ENCODE measurements around the gene TCF7. TPM values are rescaled to one million over a fixed set of nuclear protein-coding genes. Genes with fewer than 3 reads are reported as not detected.

TCF7 gene
- total and polyA plus RNA-seq, 2 of the 13 experiments (the other 11 are each of a cell fraction or from before 2014, with no cell fraction given) = 6.3 to 6.8 TPM

- no peak for TF ChIP-seq KAT2B (IDR thresholded peaks at IDR 0.05; ENCODE audit: borderline replicate concordance, low read depth, low read length)
- TF ChIP-seq ZBTB26 (CRISPR knock-in tag; IDR thresholded peaks at IDR 0.05; ENCODE audit: borderline replicate concordance) = peak; percentile 79
- no peak for TF ChIP-seq MATR3 (CRISPR knock-in tag; IDR thresholded peaks at IDR 0.05)
- TF ChIP-seq ZNF280B (CRISPR knock-in tag; IDR thresholded peaks at IDR 0.05; ENCODE audit: borderline replicate concordance) = 0 out of 2 replicates have a peak, but pooled peaks have one; percentile 15
- peak; percentile 90 for TF ChIP-seq DMAP1 (CRISPR knock-in tag; IDR thresholded peaks at IDR 0.05)
- TF ChIP-seq HDAC6 (IDR thresholded peaks at IDR 0.05; ENCODE audit: low read depth, low read length) = peak; percentile 94; the same call in 1 of the 2 replicates
- TF ChIP-seq ZSCAN29 (CRISPR knock-in tag; conservative IDR thresholded peaks at IDR 0.05) = peak; percentile 80; the same call in 1 of the 2 replicates
- TF ChIP-seq ZNF770 (CRISPR knock-in tag; IDR thresholded peaks at IDR 0.05) = peak; percentile 57; the same call in 1 of the 2 replicates
- peak; percentile 85; the same call in 1 of the 2 replicates for TF ChIP-seq ZNF276 (CRISPR knock-in tag; IDR thresholded peaks at IDR 0.05; ENCODE audit: low read depth)
- TF ChIP-seq ZNF563 (CRISPR knock-in tag; IDR thresholded peaks at IDR 0.05) = peak; percentile 85; the same call in 1 of the 2 replicates
- TF ChIP-seq, protein P1, sequence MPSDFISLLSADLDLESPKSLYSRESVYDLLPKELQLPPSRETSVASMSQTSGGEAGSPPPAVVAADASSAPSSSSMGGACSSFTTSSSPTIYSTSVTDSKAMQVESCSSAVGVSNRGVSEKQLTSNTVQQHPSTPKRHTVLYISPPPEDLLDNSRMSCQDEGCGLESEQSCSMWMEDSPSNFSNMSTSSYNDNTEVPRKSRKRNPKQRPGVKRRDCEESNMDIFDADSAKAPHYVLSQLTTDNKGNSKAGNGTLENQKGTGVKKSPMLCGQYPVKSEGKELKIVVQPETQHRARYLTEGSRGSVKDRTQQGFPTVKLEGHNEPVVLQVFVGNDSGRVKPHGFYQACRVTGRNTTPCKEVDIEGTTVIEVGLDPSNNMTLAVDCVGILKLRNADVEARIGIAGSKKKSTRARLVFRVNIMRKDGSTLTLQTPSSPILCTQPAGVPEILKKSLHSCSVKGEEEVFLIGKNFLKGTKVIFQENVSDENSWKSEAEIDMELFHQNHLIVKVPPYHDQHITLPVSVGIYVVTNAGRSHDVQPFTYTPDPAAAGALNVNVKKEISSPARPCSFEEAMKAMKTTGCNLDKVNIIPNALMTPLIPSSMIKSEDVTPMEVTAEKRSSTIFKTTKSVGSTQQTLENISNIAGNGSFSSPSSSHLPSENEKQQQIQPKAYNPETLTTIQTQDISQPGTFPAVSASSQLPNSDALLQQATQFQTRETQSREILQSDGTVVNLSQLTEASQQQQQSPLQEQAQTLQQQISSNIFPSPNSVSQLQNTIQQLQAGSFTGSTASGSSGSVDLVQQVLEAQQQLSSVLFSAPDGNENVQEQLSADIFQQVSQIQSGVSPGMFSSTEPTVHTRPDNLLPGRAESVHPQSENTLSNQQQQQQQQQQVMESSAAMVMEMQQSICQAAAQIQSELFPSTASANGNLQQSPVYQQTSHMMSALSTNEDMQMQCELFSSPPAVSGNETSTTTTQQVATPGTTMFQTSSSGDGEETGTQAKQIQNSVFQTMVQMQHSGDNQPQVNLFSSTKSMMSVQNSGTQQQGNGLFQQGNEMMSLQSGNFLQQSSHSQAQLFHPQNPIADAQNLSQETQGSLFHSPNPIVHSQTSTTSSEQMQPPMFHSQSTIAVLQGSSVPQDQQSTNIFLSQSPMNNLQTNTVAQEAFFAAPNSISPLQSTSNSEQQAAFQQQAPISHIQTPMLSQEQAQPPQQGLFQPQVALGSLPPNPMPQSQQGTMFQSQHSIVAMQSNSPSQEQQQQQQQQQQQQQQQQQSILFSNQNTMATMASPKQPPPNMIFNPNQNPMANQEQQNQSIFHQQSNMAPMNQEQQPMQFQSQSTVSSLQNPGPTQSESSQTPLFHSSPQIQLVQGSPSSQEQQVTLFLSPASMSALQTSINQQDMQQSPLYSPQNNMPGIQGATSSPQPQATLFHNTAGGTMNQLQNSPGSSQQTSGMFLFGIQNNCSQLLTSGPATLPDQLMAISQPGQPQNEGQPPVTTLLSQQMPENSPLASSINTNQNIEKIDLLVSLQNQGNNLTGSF (CRISPR knock-in tag; IDR thresholded peaks at IDR 0.05) = peak; percentile 64
- TF ChIP-seq ZMAT3 (CRISPR knock-in tag; conservative IDR thresholded peaks at IDR 0.05) = peak; percentile 46; the same call in 1 of the 2 replicates
- peak; percentile 97 for TF ChIP-seq ZNF816 (CRISPR knock-in tag; IDR thresholded peaks at IDR 0.05; ENCODE audit: borderline replicate concordance)
- no peak for TF ChIP-seq CEBPG (CRISPR knock-in tag; IDR thresholded peaks at IDR 0.05)
- TF ChIP-seq ZNF367 (CRISPR knock-in tag; IDR thresholded peaks at IDR 0.05; ENCODE audit: borderline replicate concordance) = peak; percentile 75; the same call in 1 of the 2 replicates
- no peak for TF ChIP-seq ZFP62 (CRISPR knock-in tag; IDR thresholded peaks at IDR 0.05)
Measured at GRCh38 chr5:134176511-134177368, 62.3 kb downstream of the TCF7 start, which contains the start of gene SKP1 (continued).

Data from HepG2 (cell line).